Activated CD4-positive, alpha-beta memory T cell treated with anti-CD3 and anti-CD28 coated beads, Interleukin-2, amount 10 ng/mL, durations not matched to agents 7 days and 5 days (primary cell): ENCODE data around the gene WDR27. TPM values are rescaled to one million over a fixed set of nuclear protein-coding genes. Genes with fewer than 3 reads are reported as not detected.
"Not testable (repeated sequence)": the region's sequence is repeated elsewhere in the genome, so short reads cannot be mapped to it uniquely, and the experiment has no call there.

Experiments used
- CTCF ChIA-PET: fragments of 350-600 bp; sonication (Branson Sonifier 250); formaldehyde crosslinking; loops from one replicate; lab custom pipeline; 2021; ENCODE audit warnings: antibody characterized with exemption, inconsistent platforms; lab: Charles Lee
- POLR2A ChIA-PET: fragments of 350-600 bp; sonication (Branson Sonifier 250); formaldehyde crosslinking; loops from one replicate; lab custom pipeline; 2021; ENCODE audit warnings: antibody characterized with exemption; lab: Charles Lee
- DNase-seq: peaks from one replicate; pipeline ENCODE4 v3.0.0-alpha.2; 2020
- H3K27ac Mint-ChIP-seq: one replicate; pipeline ENCODE4 v1.8.0; 2021; ENCODE audit warnings: mild to moderate bottlenecking, mixed read lengths
- H3K27me3 Mint-ChIP-seq: one replicate; pipeline ENCODE4 v1.8.0; 2021; ENCODE audit warnings: mixed read lengths
- H3K36me3 Mint-ChIP-seq: one replicate; pipeline ENCODE4 v1.8.0; 2021; ENCODE audit warnings: low read depth, mixed read lengths
- H3K4me1 Mint-ChIP-seq: one replicate; pipeline ENCODE4 v1.8.0; 2021; ENCODE audit warnings: mixed read lengths
- H3K4me3 Mint-ChIP-seq: one replicate; pipeline ENCODE4 v1.8.0; 2021; ENCODE audit warnings: mild to moderate bottlenecking, mixed read lengths
- H3K9me3 Mint-ChIP-seq: one replicate; pipeline ENCODE4 v1.8.0; 2021; ENCODE audit warnings: mixed read lengths
- total RNA-seq, 2 experiments: library from RNA; stranded (reverse); gene quantifications; one replicate each; pipeline ENCODE4 v1.2.3, GENCODE V29; 2021

Gene WDR27
- total RNA-seq, 2 experiments from 2014 or later: 24.9 to 25.2 TPM

GRCh38 chr6:169624785-169625184 is 77.0 kb downstream of the WDR27 start:
- no peak for DNase-seq
- POLR2A ChIA-PET: no interaction called here
- no peak overlapping the region for H3K4me3 Mint-ChIP-seq
- no peak overlapping the region for H3K27ac Mint-ChIP-seq
- H3K9me3 Mint-ChIP-seq: peaks cover 10% of the 10 kb centered on the region
- no peaks in the 10 kb centered on the region for H3K4me1 Mint-ChIP-seq
- H3K36me3 Mint-ChIP-seq: no peaks in the 10 kb centered on the region
- CTCF ChIA-PET: no interaction called here
- no peaks in the 10 kb centered on the region for H3K27me3 Mint-ChIP-seq

- no peak overlapping the region for H3K27ac Mint-ChIP-seq
- no peaks in the 10 kb centered on the region for H3K36me3 Mint-ChIP-seq
- POLR2A ChIA-PET: no interaction called here
Observed at GRCh38 chr6:169623975-169624374, 77.9 kb downstream of the WDR27 start.

GRCh38 chr6:169623343-169623742 is 78.5 kb downstream of the WDR27 start:
- H3K4me1 Mint-ChIP-seq: no peaks in the 10 kb centered on the region
- no peaks in the 10 kb centered on the region for H3K27me3 Mint-ChIP-seq
- no peak overlapping the region for H3K4me3 Mint-ChIP-seq
- peaks cover 10% of the 10 kb centered on the region for H3K9me3 Mint-ChIP-seq
- no peak overlapping the region for H3K27ac Mint-ChIP-seq
- H3K36me3 Mint-ChIP-seq: no peaks in the 10 kb centered on the region
- ChIA-PET CTCF (no interaction called here), POLR2A (no interaction called here)
- no peak for DNase-seq

More at GRCh38 chr6:169623975-169624374, 77.9 kb downstream of the WDR27 start:
- no peaks in the 10 kb centered on the region for H3K4me1 Mint-ChIP-seq
- DNase-seq: no peak
- H3K27me3 Mint-ChIP-seq: no peaks in the 10 kb centered on the region
- no peak overlapping the region for H3K4me3 Mint-ChIP-seq
- H3K9me3 Mint-ChIP-seq: peaks cover 10% of the 10 kb centered on the region
- CTCF ChIA-PET: no interaction called here

- Mint-ChIP-seq H3K4me1 (no peaks in the 10 kb centered on the region), H3K4me3 (no peak overlapping the region), H3K9me3 (peaks cover 10% of the 10 kb centered on the region), H3K27ac (no peak overlapping the region), H3K36me3 (no peaks in the 10 kb centered on the region), H3K27me3 (no peaks in the 10 kb centered on the region)
- DNase-seq: no peak
- ChIA-PET POLR2A (interaction anchor here (0.6 kb wide), 1 partner anchor 139 kb away, joined by 3 read pairs; no protein-coding TSS in a partner anchor), CTCF (no interaction called here)
Observed at GRCh38 chr6:169622618-169623017, 79.2 kb downstream of the WDR27 start.

- H3K27me3 Mint-ChIP-seq: no peaks in the 10 kb centered on the region
- H3K4me3 Mint-ChIP-seq: no peak overlapping the region
- H3K27ac Mint-ChIP-seq: no peak overlapping the region
- peaks cover 10% of the 10 kb centered on the region for H3K9me3 Mint-ChIP-seq
- DNase-seq: no peak
- H3K36me3 Mint-ChIP-seq: no peaks in the 10 kb centered on the region
- ChIA-PET CTCF (no interaction called here), POLR2A (no interaction called here)
- H3K4me1 Mint-ChIP-seq: no peaks in the 10 kb centered on the region
Observed at GRCh38 chr6:169621311-169621710, 80.5 kb downstream of the WDR27 start.

- Mint-ChIP-seq H3K27ac (no peak overlapping the region), H3K4me3 (no peak overlapping the region), H3K36me3 (no peaks in the 10 kb centered on the region), H3K9me3 (peaks cover 10% of the 10 kb centered on the region), H3K4me1 (no peaks in the 10 kb centered on the region), H3K27me3 (no peaks in the 10 kb centered on the region)
- no peak for DNase-seq
- CTCF ChIA-PET: no interaction called here
- POLR2A ChIA-PET: no interaction called here
Observed at GRCh38 chr6:169620171-169621130, 81.4 kb downstream of the WDR27 start.

- ChIA-PET POLR2A (no interaction called here), CTCF (no interaction called here)
- H3K27ac Mint-ChIP-seq: no peak overlapping the region
- peaks cover 10% of the 10 kb centered on the region for H3K9me3 Mint-ChIP-seq
- H3K27me3 Mint-ChIP-seq: no peaks in the 10 kb centered on the region
- DNase-seq: no peak
- no peak overlapping the region for H3K4me3 Mint-ChIP-seq
- no peaks in the 10 kb centered on the region for H3K4me1 Mint-ChIP-seq
- H3K36me3 Mint-ChIP-seq: no peaks in the 10 kb centered on the region
Observed at GRCh38 chr6:169619650-169620049, 82.2 kb downstream of the WDR27 start.

- no peak overlapping the region for H3K27ac Mint-ChIP-seq
- no peaks in the 10 kb centered on the region for H3K27me3 Mint-ChIP-seq
- H3K36me3 Mint-ChIP-seq: no peaks in the 10 kb centered on the region
- ChIA-PET CTCF (no interaction called here), POLR2A (no interaction called here)
- DNase-seq: no peak
- no peaks in the 10 kb centered on the region for H3K4me1 Mint-ChIP-seq
- H3K4me3 Mint-ChIP-seq: no peak overlapping the region
- H3K9me3 Mint-ChIP-seq: peaks cover 10% of the 10 kb centered on the region
Observed at GRCh38 chr6:169618526-169619490, 83.0 kb downstream of the WDR27 start.

- CTCF ChIA-PET: no interaction called here
Observed at GRCh38 chr6:169617562-169617961, 84.3 kb downstream of the WDR27 start.

GRCh38 chr6:169608609-169609008 is 93.2 kb downstream of the WDR27 start:
- POLR2A ChIA-PET, H3K27me3 Mint-ChIP-seq, H3K4me1 Mint-ChIP-seq, H3K4me3 Mint-ChIP-seq, DNase-seq, H3K36me3 Mint-ChIP-seq, H3K27ac Mint-ChIP-seq, CTCF ChIA-PET, H3K9me3 Mint-ChIP-seq: not testable (repeated sequence)

More at GRCh38 chr6:169617562-169617961, 84.3 kb downstream of the WDR27 start:
- no peak for DNase-seq
- Mint-ChIP-seq H3K27ac (no peak overlapping the region), H3K4me1 (no peaks in the 10 kb centered on the region), H3K27me3 (no peaks in the 10 kb centered on the region), H3K36me3 (no peaks in the 10 kb centered on the region), H3K9me3 (peaks cover 10% of the 10 kb centered on the region), H3K4me3 (no peak overlapping the region)
- POLR2A ChIA-PET: no interaction called here

GRCh38 chr6:169604076-169604475 is 97.8 kb downstream of the WDR27 start:
- Mint-ChIP-seq H3K4me3 (no peak overlapping the region), H3K4me1 (no peaks in the 10 kb centered on the region), H3K27ac (no peak overlapping the region), H3K36me3 (peaks cover 8% of the 10 kb centered on the region), H3K27me3 (no peaks in the 10 kb centered on the region), H3K9me3 (peaks cover 2% of the 10 kb centered on the region)
- no peak for DNase-seq
- CTCF ChIA-PET: no interaction called here
- POLR2A ChIA-PET: no interaction called here

- H3K9me3 Mint-ChIP-seq, H3K27me3 Mint-ChIP-seq, H3K36me3 Mint-ChIP-seq, H3K27ac Mint-ChIP-seq, CTCF ChIA-PET, H3K4me3 Mint-ChIP-seq, H3K4me1 Mint-ChIP-seq, POLR2A ChIA-PET, DNase-seq: not testable (repeated sequence)
Observed at GRCh38 chr6:169601129-169601528, 100.7 kb downstream of the WDR27 start.

GRCh38 chr6:169592558-169592957 is 109.3 kb downstream of the WDR27 start:
- no peaks in the 10 kb centered on the region for H3K27me3 Mint-ChIP-seq
- no peak overlapping the region for H3K4me3 Mint-ChIP-seq
- H3K4me1 Mint-ChIP-seq: peaks cover 17% of the 10 kb centered on the region
- ChIA-PET POLR2A (no interaction called here), CTCF (no interaction called here)
- H3K27ac Mint-ChIP-seq: no peak overlapping the region
- H3K9me3 Mint-ChIP-seq: peaks cover 3% of the 10 kb centered on the region
- no peak for DNase-seq
- H3K36me3 Mint-ChIP-seq: no peaks in the 10 kb centered on the region
